Heart left ventricle (tissue), 13 donors: ENCODE measurements around the gene ARF3.

ENCODE experiments used
- CTCF ChIP-seq, 12 donors: fragments of 200-600 bp; sonication (generic) in 4 of 12; IDR thresholded peaks; one replicate each; pipeline versions ENCODE4 v1.5.0 to v1.8.0; 2018 to 2022; ENCODE audit warnings: antibody characterized with exemption in 12 of 12, mild to moderate bottlenecking in 5 of 12
- POLR2A ChIP-seq, 2 donors: fragments of 450-650 bp; IDR thresholded peaks; one replicate each; pipeline ENCODE4 v1.6.1; 2017; ENCODE audit warnings: antibody characterized with exemption in 2 of 2, mild to moderate bottlenecking in 2 of 2, moderate library complexity in 2 of 2
- donor health status: ischemic (EF 13 %, LVEDD 7.1; RV severe dilation, severe dysfunction).
- donor health status: DM: no; HTN: yes; CAD: no.
- donor health status: DM: no; HTN: no; CAD: no.
- donor health status: ischemic (EF 25% LVEDD 6.9; RV normal size, moderate dysfunction).
- donor health status: ischemic (EF 25% LVEDD 5.7; RV mildly dilated, moderate dysfunction).
- donor health status: ischemic (EF 35%, LVEDD 5.7; RV mildly dilated, moderate dysfunction).
- donor health status: nonischemic (EF 11% LVEDD 7.7; RV severe dilation, severe dysfunction).
- donor health status: DM: yes; HTN: yes; CAD: no.
- donor health status: PGD.
- donor health status: ischemic (EF 29% LVEDD 5.4; RV normal size, mild dysfunction).
- donor health status: nonischemic (EF 23%, LVEDD 6.1; RV moderate dilation, normal function).

- no peak for TF ChIP-seq CTCF (IDR thresholded peaks at IDR 0.05)
- no peak for TF ChIP-seq POLR2A (IDR thresholded peaks at IDR 0.05)
Observed at GRCh38 chr12:48901278-48901677, 56.0 kb downstream of the ARF3 start.
